ENCODE data around the gene AK2.
A peak's percentile ranks its signal among the peaks of the same experiment; 100 is the strongest.
"Not testable (repeated sequence)": the region's sequence is repeated elsewhere in the genome, so short reads cannot be mapped to it uniquely, and the experiment has no call there.

Gene AK2

GRCh38 chr1:33050221-33051076, 13.8 kb upstream of the AK2 start:
- DNase-seq (ENCODE audit: low spot score), result peak; percentile 96

GRCh38 chr1:33049371-33049770, 12.7 kb upstream of the AK2 start:
- peak; percentile 85 for DNase-seq (ENCODE audit: low spot score)

GRCh38 chr1:33048426-33048825, 11.7 kb upstream of the AK2 start:
- no peak for DNase-seq (ENCODE audit: low spot score)

GRCh38 chr1:33047839-33048305, 11.2 kb upstream of the AK2 start:
- DNase-seq (ENCODE audit: low spot score), result no peak

- no peak for DNase-seq (ENCODE audit: low spot score)
Measured at GRCh38 chr1:33047290-33047689, 10.6 kb upstream of the AK2 start.

- not testable (repeated sequence) for DNase-seq (ENCODE audit: low spot score)
Measured at GRCh38 chr1:33046234-33046633, 9.6 kb upstream of the AK2 start.

GRCh38 chr1:33045814-33046213, 9.1 kb upstream of the AK2 start:
- DNase-seq (ENCODE audit: low spot score), result no peak

- no peak for DNase-seq (ENCODE audit: low spot score)
Measured at GRCh38 chr1:33045246-33045645, 8.6 kb upstream of the AK2 start.

GRCh38 chr1:33043267-33044092, 6.8 kb upstream of the AK2 start:
- DNase-seq (ENCODE audit: low spot score), result no peak

GRCh38 chr1:33042831-33043230, 6.1 kb upstream of the AK2 start:
- DNase-seq (ENCODE audit: low spot score), result no peak

GRCh38 chr1:33041026-33041425, 4.3 kb upstream of the AK2 start:
- no peak for DNase-seq (ENCODE audit: low spot score)

GRCh38 chr1:33039840-33040239, 3.2 kb upstream of the AK2 start:
- DNase-seq (ENCODE audit: low spot score), result no peak

GRCh38 chr1:33036051-33036525, 595 bp downstream of the AK2 start:
- DNase-seq (ENCODE audit: low spot score), result peak; percentile 42

- no peak for DNase-seq (ENCODE audit: low spot score)
Measured at GRCh38 chr1:33032126-33032869, 4.4 kb downstream of the AK2 start.

- DNase-seq (ENCODE audit: low spot score), result no peak
Measured at GRCh38 chr1:33031506-33031905, 5.2 kb downstream of the AK2 start.

GRCh38 chr1:33030575-33030974, 6.1 kb downstream of the AK2 start:
- DNase-seq (ENCODE audit: low spot score), result no peak

GRCh38 chr1:33029921-33030320, 6.8 kb downstream of the AK2 start:
- no peak for DNase-seq (ENCODE audit: low spot score)

GRCh38 chr1:33029209-33029608, 7.5 kb downstream of the AK2 start:
- DNase-seq (ENCODE audit: low spot score), result no peak

- DNase-seq (ENCODE audit: low spot score), result no peak
Measured at GRCh38 chr1:33025761-33026160, 10.9 kb downstream of the AK2 start.

- DNase-seq (ENCODE audit: low spot score), result no peak
Measured at GRCh38 chr1:33025180-33025569, 11.5 kb downstream of the AK2 start.

- DNase-seq (ENCODE audit: low spot score), result not testable (repeated sequence)
Measured at GRCh38 chr1:33024430-33025179, 12.1 kb downstream of the AK2 start.

Data from SW480 (cell line).